NCI-H69 (cell line): ENCODE data around the gene FAM120B.
"Not testable (repeated sequence)": the region's sequence is repeated elsewhere in the genome, so short reads cannot be mapped to it uniquely, and the experiment has no call there.

Experiments used
- DNase-seq: peaks from one replicate; lab custom pipeline; 2025; lab: John Stamatoyannopoulos, UW

FAM120B gene

DNA sequence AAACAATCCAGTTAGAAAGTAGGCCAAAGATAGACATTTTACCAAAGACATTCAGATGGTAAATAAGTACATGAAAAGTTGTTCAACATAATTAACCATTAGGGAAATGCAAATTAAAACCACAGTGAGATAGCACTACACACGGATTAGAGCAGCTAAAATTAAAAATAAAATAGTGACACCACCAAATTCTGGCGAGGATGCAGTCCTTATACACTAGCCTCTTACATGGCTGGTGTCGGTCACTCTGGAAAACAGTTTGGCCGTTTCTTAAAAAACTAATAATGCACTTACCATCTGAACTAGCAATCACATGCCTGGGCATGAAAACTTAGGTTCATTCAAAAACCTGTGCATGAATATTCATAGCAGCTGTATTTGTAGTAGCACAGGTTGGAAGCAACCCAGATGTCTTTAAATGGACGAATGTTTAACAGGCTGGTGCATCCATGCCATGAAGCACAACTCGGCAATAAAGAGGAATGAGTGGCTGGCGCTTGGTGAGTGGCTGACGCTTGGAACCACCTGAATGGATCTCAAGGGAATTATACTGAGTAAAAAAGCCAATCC lies 77.0 kb downstream of the FAM120B start:
- no peak for DNase-seq

DNA sequence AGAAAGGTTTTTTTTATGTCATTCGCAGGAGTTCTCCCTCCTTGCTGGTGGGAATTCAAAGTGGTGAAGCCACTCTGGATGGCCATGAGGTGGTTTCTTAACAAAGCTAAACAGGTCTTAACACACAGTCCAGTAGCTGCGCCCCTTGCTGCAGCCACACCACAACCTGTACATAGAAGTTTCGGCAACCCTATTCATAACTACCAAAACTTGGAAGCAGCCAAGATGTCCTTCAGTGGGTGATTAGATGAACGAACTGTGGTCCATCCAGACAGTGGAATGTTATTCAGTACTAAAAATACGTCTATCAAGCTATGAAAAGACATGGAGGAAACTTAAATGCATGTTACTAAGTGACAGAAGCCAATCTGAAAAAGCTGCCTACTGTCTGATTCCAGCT lies 78.9 kb downstream of the FAM120B start:
- DNase-seq, result no peak

DNA sequence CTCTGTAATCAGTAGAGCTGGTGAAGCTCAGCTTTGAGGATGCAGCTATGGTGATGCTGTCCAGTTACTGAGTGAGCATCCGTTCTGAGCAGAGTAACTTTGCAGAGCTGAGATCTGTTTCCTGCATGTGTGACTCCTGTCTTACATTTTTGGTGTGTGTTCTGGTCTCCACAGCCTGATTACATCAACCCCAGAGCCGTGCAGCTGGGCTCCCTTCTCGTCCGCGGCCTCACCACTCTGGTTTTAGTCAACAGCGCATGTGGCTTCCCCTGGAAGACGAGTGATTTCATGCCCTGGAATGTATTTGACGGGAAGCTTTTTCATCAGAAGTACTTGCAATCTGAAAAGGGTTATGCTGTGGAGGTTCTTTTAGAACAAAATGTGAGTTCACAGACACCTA lies 81.6 kb downstream of the FAM120B start:
- no peak for DNase-seq

DNA sequence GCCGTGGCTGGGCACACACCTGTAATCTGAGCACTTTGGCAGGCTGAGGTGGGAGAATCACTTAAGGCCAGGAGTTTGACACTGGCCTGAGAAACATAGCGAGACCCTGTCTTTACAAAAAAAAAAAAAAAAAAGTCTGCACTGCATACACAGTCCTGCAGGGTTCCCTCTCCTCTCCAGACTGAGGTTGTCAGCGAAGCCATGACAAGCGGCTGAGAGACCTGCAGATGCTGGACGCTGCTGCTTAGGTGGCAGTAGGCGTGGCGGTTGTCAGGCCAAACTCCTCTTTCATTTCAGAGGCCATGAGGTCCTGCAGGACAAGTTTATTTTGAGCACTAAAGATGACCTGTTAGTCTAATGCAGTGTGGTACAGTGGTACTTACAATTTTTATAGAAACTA lies 86.5 kb downstream of the FAM120B start:
- DNase-seq, result no peak

DNA sequence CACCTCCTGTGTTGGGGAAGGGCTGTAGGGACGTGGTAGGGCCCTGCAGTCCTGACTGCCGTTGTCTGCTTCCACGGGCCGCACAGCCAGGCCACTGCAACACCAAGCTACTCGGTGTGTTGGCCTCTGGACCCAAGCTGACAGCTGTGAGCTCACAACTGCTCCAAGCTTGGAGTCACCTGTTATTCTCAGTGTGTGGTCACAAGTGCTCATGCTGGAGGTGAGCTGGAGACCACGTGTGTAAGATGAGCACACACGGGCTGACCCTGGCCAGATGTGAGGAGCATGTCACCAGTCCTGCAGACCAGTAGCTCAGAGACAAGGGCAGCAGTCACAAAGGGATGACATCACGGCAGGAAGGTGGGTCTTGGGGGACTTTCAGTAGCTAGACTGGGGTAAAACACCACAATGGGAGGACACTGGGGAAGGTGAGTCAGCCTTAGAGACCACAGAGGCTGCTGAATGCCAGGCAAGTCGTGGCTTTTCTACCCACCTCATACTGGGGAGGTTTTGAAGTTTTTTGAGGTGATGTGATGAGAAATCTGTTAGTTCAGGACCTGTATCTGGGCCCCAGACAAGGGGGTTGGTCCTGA lies 87.3 kb downstream of the FAM120B start:
- no peak for DNase-seq

DNA sequence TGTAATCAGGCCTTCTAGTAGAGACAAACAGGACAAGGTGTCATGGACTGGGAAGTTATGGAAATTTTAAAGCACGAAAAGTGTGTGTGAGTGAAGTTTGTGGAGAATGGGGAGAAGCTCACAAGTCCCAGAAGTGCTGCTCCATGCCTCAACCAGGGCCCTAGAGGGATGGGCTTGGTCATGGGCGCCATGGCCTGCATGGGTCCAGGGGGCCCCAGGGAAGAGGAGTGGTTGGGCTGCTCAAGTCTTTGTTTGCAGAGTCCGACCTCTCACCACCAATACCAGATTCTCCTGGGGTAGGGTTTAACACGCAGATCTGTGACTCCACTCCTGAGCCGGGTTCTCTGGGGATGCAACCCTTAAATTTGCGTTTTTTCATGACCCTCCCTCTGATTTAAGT lies 88.4 kb downstream of the FAM120B start:
- no peak for DNase-seq

DNA sequence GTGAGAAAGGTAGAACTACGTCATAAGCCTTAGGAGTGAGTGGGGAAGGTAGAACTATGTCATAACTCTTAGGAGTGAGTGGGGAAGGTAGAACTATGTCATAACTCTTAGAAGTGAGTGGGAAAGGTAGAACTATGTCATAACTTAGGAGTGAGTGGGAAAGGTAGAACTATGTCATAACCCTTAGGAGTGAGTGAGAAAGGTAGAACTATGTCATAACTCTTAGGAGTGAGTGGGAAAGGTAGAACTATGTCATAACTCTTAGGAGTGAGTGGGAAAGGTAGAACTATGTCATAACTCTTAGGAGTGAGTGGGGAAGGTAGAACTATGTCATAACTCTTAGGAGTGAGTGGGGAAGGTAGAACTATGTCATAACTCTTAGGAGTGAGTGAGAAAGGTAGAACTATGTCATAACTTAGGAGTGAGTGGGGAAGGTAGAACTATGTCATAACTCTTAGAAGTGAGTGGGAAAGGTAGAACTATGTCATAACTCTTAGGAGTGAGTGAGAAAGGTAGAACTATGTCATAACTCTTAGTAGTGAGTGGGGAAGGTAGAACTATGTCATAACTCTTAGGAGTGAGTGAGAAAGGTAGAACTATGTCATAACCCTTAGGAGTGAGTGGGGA lies 92.3 kb downstream of the FAM120B start:
- not testable (repeated sequence) for DNase-seq

DNA sequence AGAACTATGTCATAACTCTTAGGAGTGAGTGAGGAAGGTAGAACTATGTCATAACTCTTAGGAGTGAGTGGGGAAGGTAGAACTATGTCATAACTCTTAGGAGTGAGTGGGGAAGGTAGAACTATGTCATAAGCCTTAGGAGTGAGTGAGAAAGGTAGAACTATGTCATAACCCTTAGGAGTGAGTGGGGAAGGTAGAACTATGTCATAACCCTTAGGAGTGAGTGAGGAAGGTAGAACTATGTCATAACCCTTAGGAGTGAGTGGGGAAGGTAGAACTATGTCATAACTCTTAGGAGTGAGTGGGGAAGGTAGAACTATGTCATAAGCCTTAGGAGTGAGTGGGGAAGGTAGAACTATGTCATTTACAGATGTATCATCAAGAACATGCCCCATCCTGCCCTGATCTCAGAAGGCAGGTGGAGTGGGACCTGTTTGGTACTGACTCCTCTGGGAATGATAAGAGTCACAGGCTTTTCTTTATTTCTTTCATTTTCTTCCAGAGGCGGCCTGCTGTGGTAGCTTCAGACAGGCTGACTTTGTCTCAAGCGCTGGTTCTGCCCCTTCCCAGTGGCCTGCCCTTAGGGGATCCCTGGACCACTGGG lies 93.5 kb downstream of the FAM120B start:
- not testable (repeated sequence) for DNase-seq

DNA sequence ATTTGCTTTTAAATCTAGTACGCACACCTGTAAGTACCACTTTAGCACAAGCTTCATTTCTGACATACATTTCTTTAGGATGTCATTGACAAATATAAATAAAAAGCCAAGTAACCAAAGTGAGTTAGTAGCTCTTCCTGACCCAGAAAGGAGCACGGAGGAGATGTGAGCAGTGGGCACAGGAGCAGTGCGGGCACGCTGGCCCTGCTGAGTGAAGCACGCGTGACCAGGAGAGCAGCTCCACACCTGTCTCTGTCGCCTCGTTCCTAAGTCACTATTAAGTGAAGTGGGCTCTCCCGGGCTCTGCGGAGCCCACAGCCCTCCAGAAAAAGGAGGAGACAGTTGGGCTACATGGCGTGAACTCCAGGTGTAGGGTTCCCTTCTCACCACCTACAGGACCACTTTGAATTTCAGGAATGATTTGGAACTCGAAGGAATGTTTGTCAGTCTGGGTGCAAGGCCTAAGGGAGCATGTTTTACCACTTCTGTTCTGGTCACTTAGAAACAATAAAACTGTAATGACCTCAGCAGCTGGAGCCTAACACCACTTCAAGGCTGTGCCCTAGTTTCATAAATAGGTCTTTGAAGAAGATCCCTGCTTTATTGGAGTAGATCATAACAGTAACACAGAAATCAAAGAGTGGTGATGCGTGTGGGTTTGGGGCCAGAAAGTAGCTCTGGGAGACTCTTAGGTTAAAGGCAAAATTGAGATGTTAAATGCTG lies 95.9 kb downstream of the FAM120B start:
- DNase-seq, result no peak

DNA sequence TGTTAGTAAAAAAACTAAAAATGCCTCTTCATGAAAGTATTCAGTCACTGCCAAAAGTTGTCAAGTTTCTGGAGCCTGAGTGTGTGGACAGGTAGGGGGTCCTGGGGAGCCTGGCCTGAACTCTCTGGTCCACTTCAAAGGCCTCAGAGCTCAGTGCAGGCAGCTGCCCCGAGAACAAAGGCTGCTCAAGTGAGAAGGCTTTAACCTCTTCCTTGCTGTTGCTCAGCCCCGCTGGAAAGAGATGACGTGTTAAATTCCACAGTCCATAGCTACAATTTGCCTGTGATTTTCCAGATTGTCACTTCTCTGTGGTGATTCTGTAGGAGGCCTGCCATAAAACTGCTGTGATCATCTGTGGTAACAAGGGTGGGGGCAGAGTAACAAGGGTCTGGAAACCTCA lies 96.9 kb downstream of the FAM120B start:
- DNase-seq, result no peak

DNA sequence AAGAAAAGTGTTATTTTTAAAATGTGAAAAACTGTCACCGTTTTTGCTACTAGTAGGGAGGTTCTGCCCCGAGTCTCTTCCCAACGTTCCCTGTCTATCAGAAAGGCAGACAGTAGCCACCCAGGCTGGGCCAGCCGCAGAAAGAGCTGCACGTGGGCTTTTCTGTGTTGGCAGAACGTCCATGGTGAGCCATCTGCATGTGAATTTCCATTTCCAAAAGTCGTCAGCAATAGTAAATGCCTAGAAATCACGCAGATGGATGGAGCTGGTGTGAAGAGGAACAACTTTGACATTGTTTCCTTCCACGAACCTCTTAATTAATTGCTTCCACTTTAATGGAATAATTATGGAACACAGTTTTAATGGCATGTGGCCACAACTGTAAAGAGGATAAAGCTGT lies 97.5 kb downstream of the FAM120B start:
- DNase-seq, result no peak

DNA sequence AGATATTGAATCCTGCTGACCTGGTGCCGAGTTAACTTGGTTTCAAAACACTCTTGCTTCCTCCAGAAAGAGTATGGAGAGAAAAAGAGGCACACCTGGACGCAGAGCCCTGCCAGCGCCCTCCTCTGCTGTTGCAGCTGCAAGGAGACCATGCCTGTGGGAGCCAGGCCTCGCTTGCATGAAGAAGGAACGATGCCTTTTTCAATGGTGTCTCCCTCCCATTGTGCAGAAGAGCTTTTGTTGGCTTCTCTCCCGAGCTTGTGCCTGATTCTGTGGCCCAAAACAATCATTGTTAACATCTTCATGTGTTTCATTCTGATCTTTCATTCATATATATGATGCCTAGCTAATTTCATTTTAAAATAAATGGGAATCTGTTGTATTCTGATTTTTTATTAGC lies 98.1 kb downstream of the FAM120B start:
- no peak for DNase-seq

DNA sequence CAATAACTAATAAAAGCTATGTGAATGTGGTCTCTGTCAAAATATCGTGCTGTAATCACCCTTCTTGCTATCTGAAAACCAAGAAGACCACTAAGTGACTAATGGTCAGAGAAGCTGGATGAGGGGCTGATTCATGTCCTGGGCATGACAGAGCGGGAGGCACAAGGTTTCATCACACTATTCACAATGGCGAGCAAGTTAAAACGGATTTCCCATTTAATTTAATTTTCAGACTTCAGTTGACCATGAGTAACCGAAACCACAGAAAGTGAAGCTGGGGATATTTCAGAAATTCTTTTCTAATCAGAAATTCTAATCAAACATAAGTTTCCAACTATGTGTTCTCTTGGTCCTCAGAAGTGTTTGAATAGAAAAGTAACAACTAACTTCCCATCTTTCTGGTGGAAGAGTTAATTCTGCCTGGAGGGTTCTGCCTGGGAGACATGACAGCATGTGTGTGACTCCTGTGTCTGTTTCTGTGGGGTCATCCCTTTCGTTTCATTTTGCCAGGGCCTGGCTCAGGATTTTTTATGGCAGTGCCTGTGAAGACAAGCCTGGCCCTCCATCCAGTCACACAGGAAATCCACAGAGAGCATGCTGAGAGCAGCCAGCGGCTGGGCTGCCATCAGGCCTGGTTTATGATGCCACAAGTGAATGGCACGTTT lies 98.9 kb downstream of the FAM120B start:
- DNase-seq, result no peak

DNA sequence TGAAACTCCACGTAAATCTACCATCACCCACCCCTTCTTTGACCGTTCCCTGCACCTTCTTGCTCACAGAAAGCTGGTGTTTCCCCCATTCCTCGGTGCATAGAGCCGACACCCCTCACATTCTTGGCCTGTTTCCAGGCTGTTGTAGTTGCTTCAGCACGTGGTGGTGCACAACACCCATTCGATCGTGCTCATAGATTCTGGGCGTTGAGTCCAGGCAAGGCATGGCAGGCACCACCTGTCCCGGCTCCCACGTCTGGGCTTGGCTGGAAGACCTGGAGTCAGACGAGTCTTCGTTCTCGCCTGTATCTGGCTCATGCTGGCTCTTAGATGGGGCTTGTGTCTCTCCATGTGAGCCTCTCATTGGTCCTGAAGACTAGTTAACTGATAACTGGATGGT lies 100.6 kb downstream of the FAM120B start:
- no peak for DNase-seq

DNA sequence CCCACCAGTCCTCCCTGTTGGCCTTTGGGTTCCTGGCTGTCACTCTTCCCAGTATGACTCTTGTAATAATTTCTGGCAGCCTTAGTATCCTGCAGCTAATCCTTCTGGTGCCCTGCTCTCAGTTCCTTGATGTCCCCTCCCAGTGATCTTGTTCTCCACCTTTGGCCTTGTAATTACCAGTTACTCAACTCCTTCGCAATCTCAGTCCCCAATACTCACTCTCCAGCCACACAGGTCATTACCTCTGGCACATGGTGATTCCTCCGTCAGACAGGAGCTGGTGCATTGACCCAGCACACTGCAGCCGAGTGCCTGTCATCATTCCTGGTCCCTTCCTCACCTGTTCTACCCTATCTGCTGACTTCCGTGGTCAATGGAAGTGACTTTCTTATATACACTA lies 101.4 kb downstream of the FAM120B start:
- DNase-seq, result no peak

DNA sequence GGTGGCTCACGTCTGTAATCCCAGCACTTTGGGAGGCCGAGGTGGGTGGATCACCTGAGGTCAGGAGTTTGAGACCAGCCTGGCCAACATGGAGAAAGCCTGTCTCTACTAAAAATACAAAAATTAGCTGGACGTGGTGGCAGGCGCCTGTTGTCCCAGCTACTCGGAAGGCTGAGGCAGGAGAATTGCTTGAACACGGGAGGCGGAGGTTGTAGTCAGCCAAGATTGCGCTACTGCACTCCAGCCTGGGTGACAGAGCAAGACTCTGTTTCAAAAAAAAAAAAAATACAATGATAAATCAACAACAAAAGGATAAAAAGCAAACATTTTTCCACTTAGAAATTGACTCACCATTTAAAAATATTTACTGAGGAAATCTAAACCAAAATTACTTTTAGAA lies 103.2 kb downstream of the FAM120B start:
- DNase-seq, result not testable (repeated sequence)

DNA sequence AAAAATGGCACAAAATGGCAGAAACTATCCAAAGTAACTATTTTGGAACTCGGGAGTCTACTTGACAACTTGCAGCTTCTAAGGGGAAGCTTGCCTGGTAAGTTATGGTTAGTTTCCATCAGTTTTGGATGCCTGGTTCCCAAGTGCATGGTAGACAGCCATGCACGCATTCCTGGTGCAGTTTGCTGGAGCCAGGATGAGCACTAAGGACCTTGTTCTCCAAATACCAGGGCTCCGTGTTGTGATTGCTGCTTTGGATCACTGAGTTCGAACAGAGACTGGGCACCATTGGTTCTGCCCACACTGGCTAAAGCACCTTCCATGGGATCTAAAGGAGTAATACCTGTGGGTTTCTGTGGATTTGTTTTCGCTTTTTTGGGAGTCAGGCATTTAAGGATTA lies 103.7 kb downstream of the FAM120B start:
- no peak for DNase-seq

DNA sequence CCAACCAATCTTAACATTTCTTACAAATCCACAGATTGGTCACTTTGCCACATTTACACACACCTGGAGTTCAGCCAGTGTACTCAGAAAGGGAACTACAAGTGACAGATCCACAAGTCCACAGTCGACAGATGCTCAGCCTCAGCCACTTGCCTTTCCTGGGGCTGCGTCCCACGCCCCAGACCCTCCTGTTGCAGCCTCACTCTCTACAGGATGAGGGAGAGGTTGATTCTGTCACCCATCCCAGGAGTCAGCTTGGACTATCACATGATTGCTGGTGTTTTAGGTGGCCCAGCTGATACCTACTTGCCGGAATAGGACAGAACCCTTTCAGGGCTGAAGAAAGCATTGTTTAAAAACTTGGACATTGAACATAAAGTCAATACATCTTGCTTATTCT lies 108.8 kb downstream of the FAM120B start:
- no peak for DNase-seq

DNA sequence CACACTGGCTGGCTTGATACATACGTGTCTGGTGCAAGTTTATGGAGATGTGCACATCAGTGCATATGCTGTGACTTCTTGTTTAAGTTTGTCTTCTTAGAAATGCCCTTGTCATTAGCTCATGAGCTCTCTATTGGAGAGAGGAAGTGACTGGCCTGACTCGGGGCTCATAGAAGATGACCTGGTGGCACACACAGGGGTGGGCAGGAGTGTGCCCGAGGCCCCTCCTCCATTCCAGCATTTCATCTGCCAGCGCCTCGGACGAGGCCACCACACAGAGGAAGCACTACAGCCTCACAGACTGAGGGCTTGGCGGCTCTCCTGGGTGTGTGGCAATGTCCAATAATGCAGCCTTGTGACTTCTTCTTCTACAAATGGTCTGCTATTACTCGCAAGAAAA lies 109.7 kb downstream of the FAM120B start:
- DNase-seq, result no peak

DNA sequence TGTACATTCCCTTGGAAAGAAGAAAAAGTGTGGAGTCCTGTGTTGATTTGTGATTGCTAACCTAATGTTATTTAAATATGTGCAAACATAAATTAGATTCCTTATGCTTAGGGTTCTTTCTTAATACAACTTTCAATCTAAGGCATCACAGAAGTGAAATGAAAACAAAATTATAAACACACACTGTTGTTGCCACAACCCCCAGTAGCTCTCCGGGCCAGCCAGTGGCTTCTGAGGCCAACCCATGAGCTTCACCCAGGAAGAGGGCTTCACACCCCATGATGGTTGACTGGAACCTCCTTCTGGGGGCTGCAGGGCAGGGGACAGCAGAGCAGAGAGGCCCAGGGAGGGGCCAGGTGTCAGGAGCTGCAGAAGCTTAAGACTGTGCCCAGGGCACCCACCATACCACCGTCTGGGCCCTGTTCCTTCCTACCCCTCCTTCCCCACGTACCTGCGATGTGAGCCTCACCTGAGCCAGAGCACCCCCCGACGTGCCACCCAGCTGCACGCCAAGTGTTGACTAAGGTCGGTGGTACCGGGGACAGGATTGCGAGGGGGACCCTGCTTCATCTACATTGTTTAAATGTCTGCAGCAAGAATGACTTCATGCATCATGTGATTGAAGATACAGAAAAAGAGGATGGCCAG lies 110.5 kb downstream of the FAM120B start:
- DNase-seq, result no peak

DNA sequence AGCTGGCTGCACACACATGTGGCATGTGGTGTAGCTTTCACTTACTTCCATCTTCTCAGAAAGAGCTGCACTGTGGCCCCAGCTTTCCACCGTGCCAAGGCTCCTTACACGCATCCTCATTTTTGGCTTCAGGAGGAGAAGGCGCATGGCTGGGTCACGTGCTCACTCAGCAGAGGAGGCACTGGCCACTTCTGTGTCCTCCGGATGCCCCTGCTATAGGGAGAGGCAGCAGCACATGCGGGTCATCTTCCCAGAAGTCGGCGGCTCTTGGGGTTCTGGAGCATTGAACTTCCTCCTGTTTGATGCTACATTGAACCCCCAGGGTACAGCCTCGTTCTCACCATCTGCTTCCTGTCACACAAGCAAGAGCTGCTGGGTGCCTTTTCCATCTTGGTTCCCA lies 111.3 kb downstream of the FAM120B start:
- DNase-seq, result peak; percentile 34

DNA sequence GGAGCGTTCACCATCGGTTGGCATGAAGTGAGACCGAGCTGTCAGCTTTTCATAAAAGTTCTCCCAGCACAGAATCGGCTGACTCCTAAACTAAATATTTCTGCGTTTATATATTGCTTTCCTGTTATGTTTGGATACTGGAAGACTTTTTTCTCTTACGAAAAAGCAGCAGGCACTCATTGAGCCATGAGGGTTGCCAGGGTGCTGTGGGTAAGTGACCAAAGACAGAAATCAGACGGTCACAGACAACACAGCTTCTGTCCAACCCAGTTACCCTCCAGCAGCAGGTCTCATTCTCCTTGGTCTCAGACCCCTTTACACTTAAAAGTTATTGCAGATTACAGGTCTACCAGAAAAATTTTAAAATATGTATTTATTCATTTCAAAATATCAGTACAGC lies 113.7 kb downstream of the FAM120B start:
- DNase-seq, result no peak
